ENCODE data around the gene ZC3H7B.
A peak's percentile ranks its signal among the peaks of the same experiment; 100 is the strongest.

The ZC3H7B gene

DNA sequence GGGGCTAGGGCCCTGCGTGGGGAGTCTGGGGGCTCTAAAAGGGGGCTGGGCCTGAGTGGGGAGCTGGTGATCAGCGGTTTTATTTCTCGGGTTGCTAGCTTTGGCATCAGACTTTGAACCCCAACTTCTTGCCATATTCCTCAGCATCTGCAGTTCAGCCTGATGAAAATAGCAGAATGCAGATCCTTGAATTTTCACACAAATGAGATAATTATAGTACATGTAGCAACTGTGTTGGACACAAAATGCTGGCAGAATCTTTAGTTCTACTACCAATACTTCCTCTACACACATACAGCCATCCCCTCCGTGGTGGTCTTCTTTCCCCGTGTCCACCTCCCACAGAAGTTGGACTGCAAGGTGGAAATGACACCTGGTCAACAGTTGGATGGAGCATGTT lies 1.5 kb downstream of the ZC3H7B start:
- 0 out of 2 replicates have a peak overlapping the region, but pooled peaks have one; percentile 11 for H2AFZ ChIP-seq (ENCODE audit: low read length)
- peaks cover 5% of the 10 kb centered on the region for H3K27me3 ChIP-seq (ENCODE audit: insufficient read depth, low read length, poor library complexity, severe bottlenecking)
- peaks cover 29% of the 10 kb centered on the region for H3K4me1 ChIP-seq (ENCODE audit: insufficient read depth, low read length, poor library complexity, severe bottlenecking)
- no peaks in the 10 kb centered on the region for H3K36me3 ChIP-seq (ENCODE audit: insufficient read depth, low read length)
- H3K9me3 ChIP-seq (ENCODE audit: insufficient read depth, low read depth, low read length), result no peaks in the 10 kb centered on the region
- peaks cover 26% of the 10 kb centered on the region for H4K20me1 ChIP-seq (ENCODE audit: insufficient read depth, low read length, poor library complexity, severe bottlenecking)
- no peaks in the 10 kb centered on the region for H3K9me2 ChIP-seq (replicated peaks; ENCODE audit: low read depth, low read length)
- peak overlapping the region; percentile 98 for H3K9ac ChIP-seq (ENCODE audit: low read depth, low read length, poor library complexity, severe bottlenecking)
- H3K4me3 ChIP-seq (ENCODE audit: low read length, poor library complexity, severe bottlenecking), result peak overlapping the region; percentile 94
- no peak for TF ChIP-seq EZH2phosphoT487 (IDR thresholded peaks at IDR 0.05; ENCODE audit: borderline replicate concordance)
- TF ChIP-seq, protein P1, sequence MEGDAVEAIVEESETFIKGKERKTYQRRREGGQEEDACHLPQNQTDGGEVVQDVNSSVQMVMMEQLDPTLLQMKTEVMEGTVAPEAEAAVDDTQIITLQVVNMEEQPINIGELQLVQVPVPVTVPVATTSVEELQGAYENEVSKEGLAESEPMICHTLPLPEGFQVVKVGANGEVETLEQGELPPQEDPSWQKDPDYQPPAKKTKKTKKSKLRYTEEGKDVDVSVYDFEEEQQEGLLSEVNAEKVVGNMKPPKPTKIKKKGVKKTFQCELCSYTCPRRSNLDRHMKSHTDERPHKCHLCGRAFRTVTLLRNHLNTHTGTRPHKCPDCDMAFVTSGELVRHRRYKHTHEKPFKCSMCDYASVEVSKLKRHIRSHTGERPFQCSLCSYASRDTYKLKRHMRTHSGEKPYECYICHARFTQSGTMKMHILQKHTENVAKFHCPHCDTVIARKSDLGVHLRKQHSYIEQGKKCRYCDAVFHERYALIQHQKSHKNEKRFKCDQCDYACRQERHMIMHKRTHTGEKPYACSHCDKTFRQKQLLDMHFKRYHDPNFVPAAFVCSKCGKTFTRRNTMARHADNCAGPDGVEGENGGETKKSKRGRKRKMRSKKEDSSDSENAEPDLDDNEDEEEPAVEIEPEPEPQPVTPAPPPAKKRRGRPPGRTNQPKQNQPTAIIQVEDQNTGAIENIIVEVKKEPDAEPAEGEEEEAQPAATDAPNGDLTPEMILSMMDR (conservative IDR thresholded peaks at IDR 0.05; ENCODE audit: low read length), result no peak
- peaks cover 67% of the 10 kb centered on the region for H3K79me2 ChIP-seq (ENCODE audit: insufficient read depth, low read length)
- no peaks in the 10 kb centered on the region for H3F3A ChIP-seq (ENCODE audit: low read depth)
- peak overlapping the region; percentile 85 for H3K4me2 ChIP-seq (ENCODE audit: low read depth, low read length, poor library complexity, severe bottlenecking)

- H3F3A ChIP-seq (ENCODE audit: low read depth), result no peaks in the 10 kb centered on the region
- no peak overlapping the region for H3K4me2 ChIP-seq (ENCODE audit: low read depth, low read length, poor library complexity, severe bottlenecking)
Observed at GRCh38 chr22:41305646-41306045, 4.3 kb downstream of the ZC3H7B start.

DNA sequence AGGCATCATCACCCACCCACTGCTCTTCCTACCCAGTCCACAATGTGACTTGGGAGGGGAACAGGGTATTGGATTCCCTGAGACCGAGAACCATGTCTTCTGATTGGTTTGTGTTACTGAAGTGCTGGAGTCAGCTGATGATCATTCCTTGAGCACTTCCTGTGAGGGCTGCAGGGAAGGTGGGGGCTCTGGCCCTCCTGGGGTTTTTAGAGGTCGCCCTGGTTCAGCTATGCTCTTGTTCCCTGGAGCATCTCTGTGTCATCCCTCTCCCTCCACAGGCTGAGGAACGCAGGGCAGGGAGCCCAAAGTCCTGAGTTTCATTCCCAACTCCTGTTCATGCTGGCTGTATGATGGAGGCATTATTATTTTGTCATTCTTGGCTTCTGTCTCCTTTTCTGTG lies 6.7 kb downstream of the ZC3H7B start:
- Histone ChIP-seq H3K27me3 (ENCODE audit: insufficient read depth, low read length, poor library complexity, severe bottlenecking) (no peaks in the 10 kb centered on the region), H2AFZ (ENCODE audit: low read length) (no peak overlapping the region), H3K36me3 (ENCODE audit: insufficient read depth, low read length) (no peaks in the 10 kb centered on the region), H3K9me2 (replicated peaks; ENCODE audit: low read depth, low read length) (no peaks in the 10 kb centered on the region), H3K4me3 (ENCODE audit: low read length, poor library complexity, severe bottlenecking) (no peak overlapping the region), H3K9me3 (ENCODE audit: insufficient read depth, low read depth, low read length) (no peaks in the 10 kb centered on the region), H3K4me1 (ENCODE audit: insufficient read depth, low read length, poor library complexity, severe bottlenecking) (peaks cover 20% of the 10 kb centered on the region), H3K79me2 (ENCODE audit: insufficient read depth, low read length) (peaks cover 77% of the 10 kb centered on the region), H3K4me2 (ENCODE audit: low read depth, low read length, poor library complexity, severe bottlenecking) (peak overlapping the region; percentile 27), H3F3A (ENCODE audit: low read depth) (no peaks in the 10 kb centered on the region), H3K9ac (ENCODE audit: low read depth, low read length, poor library complexity, severe bottlenecking) (no peak overlapping the region), H4K20me1 (ENCODE audit: insufficient read depth, low read length, poor library complexity, severe bottlenecking) (peaks cover 30% of the 10 kb centered on the region)
- TF ChIP-seq, protein P1 (conservative IDR thresholded peaks at IDR 0.05; ENCODE audit: low read length), result no peak
- TF ChIP-seq EZH2phosphoT487 (IDR thresholded peaks at IDR 0.05; ENCODE audit: borderline replicate concordance), result no peak

More at GRCh38 chr22:41305646-41306045, 4.3 kb downstream of the ZC3H7B start:
- H3K9ac ChIP-seq (ENCODE audit: low read depth, low read length, poor library complexity, severe bottlenecking), result no peak overlapping the region
- no peak overlapping the region for H3K4me3 ChIP-seq (ENCODE audit: low read length, poor library complexity, severe bottlenecking)
- peaks cover 32% of the 10 kb centered on the region for H3K4me1 ChIP-seq (ENCODE audit: insufficient read depth, low read length, poor library complexity, severe bottlenecking)
- H3K9me3 ChIP-seq (ENCODE audit: insufficient read depth, low read depth, low read length), result no peaks in the 10 kb centered on the region
- H3K27me3 ChIP-seq (ENCODE audit: insufficient read depth, low read length, poor library complexity, severe bottlenecking), result peaks cover 5% of the 10 kb centered on the region
- H4K20me1 ChIP-seq (ENCODE audit: insufficient read depth, low read length, poor library complexity, severe bottlenecking), result peaks cover 34% of the 10 kb centered on the region
- no peaks in the 10 kb centered on the region for H3K9me2 ChIP-seq (replicated peaks; ENCODE audit: low read depth, low read length)
- H3K79me2 ChIP-seq (ENCODE audit: insufficient read depth, low read length), result peaks cover 83% of the 10 kb centered on the region
- H3K36me3 ChIP-seq (ENCODE audit: insufficient read depth, low read length), result no peaks in the 10 kb centered on the region
- H2AFZ ChIP-seq (ENCODE audit: low read length), result no peak overlapping the region
- TF ChIP-seq, protein P1 (conservative IDR thresholded peaks at IDR 0.05; ENCODE audit: low read length), result no peak
- no peak for TF ChIP-seq EZH2phosphoT487 (IDR thresholded peaks at IDR 0.05; ENCODE audit: borderline replicate concordance)
